Panc1 (cell line): ENCODE measurements around the gene GRAMD1B.

ENCODE experiments used
- CTCF ChIP-seq: fragments of 450-650 bp; IDR thresholded peaks from 2 replicates; pipeline ENCODE4 v1.5.1; 2017; ENCODE audit warnings: mild to moderate bottlenecking
- POLR2AphosphoS5 ChIP-seq: IDR thresholded peaks from 2 replicates; pipeline ENCODE4 v1.6.1; 2012; ENCODE audit warnings: mild to moderate bottlenecking, low read depth, low read length, moderate library complexity
- TCF7L2 ChIP-seq: IDR thresholded peaks from 2 replicates; pipeline ENCODE4 v1.6.1; 2011; ENCODE audit warnings: mild to moderate bottlenecking, low read depth, low read length, inconsistent platforms
- TF ChIP-seq, protein P1 (sequence below), 2 experiments: IDR thresholded peaks; 2 replicates each; pipeline ENCODE4 v1.6.1; 2011 to 2012; ENCODE audit warnings: low read depth in 2 of 2, control low read depth in 1 of 2, low read length in 1 of 2, mild to moderate bottlenecking in 1 of 2, moderate library complexity in 1 of 2; ENCODE audit not compliant: insufficient read depth in 1 of 2

DNA sequence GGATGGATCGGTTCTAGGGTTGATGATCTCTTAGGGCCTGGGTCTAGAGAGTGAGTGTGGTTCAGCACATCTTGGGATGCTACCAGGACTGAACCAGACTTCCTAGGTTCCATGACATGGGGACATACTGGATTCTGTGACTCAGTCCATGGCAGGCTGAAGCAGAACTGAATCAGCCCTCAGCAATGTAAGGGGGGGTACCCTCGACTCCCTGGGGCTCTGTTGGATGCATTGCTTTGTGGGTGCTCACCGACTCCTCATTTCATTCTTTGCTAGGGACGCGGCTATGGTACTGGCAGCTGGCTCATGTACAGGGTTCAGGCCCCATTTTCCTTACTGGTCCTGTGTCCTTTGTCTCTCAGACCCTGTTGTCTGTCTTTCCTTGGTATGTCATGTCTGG lies 733 bp upstream of the GRAMD1B start:
- no peak for TF ChIP-seq CTCF
- TF ChIP-seq, protein P1, sequence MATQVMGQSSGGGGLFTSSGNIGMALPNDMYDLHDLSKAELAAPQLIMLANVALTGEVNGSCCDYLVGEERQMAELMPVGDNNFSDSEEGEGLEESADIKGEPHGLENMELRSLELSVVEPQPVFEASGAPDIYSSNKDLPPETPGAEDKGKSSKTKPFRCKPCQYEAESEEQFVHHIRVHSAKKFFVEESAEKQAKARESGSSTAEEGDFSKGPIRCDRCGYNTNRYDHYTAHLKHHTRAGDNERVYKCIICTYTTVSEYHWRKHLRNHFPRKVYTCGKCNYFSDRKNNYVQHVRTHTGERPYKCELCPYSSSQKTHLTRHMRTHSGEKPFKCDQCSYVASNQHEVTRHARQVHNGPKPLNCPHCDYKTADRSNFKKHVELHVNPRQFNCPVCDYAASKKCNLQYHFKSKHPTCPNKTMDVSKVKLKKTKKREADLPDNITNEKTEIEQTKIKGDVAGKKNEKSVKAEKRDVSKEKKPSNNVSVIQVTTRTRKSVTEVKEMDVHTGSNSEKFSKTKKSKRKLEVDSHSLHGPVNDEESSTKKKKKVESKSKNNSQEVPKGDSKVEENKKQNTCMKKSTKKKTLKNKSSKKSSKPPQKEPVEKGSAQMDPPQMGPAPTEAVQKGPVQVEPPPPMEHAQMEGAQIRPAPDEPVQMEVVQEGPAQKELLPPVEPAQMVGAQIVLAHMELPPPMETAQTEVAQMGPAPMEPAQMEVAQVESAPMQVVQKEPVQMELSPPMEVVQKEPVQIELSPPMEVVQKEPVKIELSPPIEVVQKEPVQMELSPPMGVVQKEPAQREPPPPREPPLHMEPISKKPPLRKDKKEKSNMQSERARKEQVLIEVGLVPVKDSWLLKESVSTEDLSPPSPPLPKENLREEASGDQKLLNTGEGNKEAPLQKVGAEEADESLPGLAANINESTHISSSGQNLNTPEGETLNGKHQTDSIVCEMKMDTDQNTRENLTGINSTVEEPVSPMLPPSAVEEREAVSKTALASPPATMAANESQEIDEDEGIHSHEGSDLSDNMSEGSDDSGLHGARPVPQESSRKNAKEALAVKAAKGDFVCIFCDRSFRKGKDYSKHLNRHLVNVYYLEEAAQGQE (IDR thresholded peaks at IDR 0.05; ENCODE audit: insufficient read depth in 1 of 2, low read depth in 2 of 2, low read length in 1 of 2), result no peak
- no peak for TF ChIP-seq POLR2AphosphoS5
- TF ChIP-seq TCF7L2, result no peak
